GM06990 (cell line): ENCODE data around the gene FKBP15.
"Not testable (repeated sequence)": the region's sequence is repeated elsewhere in the genome, so short reads cannot be mapped to it uniquely, and the experiment has no call there.

Source experiments
- DNase-seq: peaks from one replicate; pipeline ENCODE4 v3.0.0-alpha.2; 2011; ENCODE audit not compliant: insufficient read length; ENCODE audit errors: extremely low read depth
- H3K27me3 ChIP-seq: replicated peaks from 2 replicates; pipeline ENCODE4 v1.6.0; 2011; ENCODE audit warnings: low read length; ENCODE audit not compliant: control insufficient read depth, insufficient read depth
- H3K36me3 ChIP-seq: 2 replicates; pipeline ENCODE4 v1.5.1; 2011; ENCODE audit warnings: low read length; ENCODE audit not compliant: control insufficient read depth, insufficient read depth
- H3K4me3 ChIP-seq: replicated peaks from 2 replicates; pipeline ENCODE4 v1.5.1; 2011; ENCODE audit warnings: low read depth, mild to moderate bottlenecking, control low read depth, low read length
- CTCF ChIP-seq: IDR thresholded peaks from 2 replicates; pipeline ENCODE4 v1.5.1; 2011; ENCODE audit warnings: low read length, control low read depth, mild to moderate bottlenecking, inconsistent platforms; ENCODE audit not compliant: insufficient read depth, poor library complexity, severe bottlenecking

The FKBP15 gene

DNA sequence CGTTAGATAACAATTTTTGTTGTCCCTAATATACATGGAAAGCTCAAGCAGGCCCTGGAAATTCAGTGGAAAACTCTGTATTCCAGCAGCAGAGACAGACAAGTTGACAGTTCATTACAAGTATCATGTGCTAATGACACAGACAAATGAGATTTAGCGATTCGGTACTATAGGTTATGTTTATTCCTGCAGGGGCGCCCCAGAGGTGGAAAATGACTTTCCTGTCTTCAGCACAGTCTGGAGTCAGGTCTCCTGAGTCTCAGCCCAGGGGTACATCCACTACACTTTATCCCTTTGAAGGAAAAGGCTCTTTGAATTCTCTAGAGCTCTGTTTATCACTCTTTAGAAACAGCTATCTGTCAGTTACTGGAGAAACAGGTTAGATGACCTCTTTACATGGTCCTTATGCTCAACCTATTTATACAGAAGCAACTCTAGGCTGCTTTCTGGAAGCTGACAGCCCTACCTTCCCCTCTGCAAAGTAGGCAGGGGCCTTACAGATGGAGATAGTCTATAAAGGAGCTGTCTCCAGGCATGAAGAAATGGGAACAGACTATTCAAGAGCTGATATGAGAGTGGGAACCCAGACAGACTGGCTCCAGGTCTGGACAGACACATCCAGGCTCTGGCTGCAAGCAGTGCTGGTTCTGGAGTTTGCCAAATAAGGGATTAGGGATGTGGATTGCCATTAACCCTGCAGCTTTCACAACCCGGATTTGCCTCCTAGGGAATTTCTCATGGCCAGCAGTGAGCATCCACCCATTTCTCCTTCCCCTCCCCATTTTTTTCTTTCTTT, 77.4 kb downstream of the FKBP15 start:
- no peaks in the 10 kb centered on the region for H3K36me3 ChIP-seq
- DNase-seq, result no peak
- TF ChIP-seq CTCF, result no peak
- H3K27me3 ChIP-seq, result no peaks in the 10 kb centered on the region; the same call in 1 of the 2 replicates
- H3K4me3 ChIP-seq, result no peak overlapping the region

- not testable (repeated sequence) for DNase-seq, H3K27me3 ChIP-seq, H3K36me3 ChIP-seq, H3K4me3 ChIP-seq
Measured at GRCh38 chr9:113140896-113141295, 80.2 kb downstream of the FKBP15 start.

- no peaks in the 10 kb centered on the region for H3K36me3 ChIP-seq
- DNase-seq, result no peak
- H3K4me3 ChIP-seq, result no peak overlapping the region
- TF ChIP-seq CTCF, result no peak
- no peaks in the 10 kb centered on the region for H3K27me3 ChIP-seq
Measured at GRCh38 chr9:113139953-113140352, 81.1 kb downstream of the FKBP15 start.

DNA sequence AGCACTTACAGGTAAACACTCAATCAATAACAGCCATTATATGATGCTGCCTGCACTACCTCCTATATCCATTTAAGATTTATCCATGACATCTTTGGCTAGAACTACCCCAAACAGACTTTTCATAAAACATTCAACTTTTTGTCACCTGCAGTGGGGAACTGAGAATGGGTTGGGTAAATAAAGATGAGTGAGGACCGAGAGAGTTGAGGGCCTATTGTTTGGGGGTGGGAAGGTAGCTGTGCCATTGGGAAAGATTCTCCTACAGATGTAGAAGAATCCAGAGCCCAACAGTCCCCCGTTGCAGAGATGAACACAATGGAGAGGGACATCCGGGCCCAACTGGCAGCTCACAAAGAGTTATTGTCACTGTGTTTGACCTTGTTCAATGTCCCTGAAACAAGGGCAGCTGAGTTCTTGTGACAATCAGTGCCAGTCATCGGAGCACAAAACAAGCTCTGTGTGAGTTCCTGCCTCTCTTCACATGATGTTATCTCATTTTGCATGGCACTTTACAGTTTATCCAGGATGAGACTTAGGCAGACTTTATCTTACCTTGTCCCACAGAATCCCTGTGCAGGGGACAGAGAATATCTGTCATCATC, 81.8 kb downstream of the FKBP15 start:
- H3K27me3 ChIP-seq, result no peaks in the 10 kb centered on the region
- no peak for TF ChIP-seq CTCF
- no peak for DNase-seq

GRCh38 chr9:113138760-113139159, 82.3 kb downstream of the FKBP15 start:
- Histone ChIP-seq H3K36me3 (no peaks in the 10 kb centered on the region), H3K4me3 (no peak overlapping the region), H3K27me3 (no peaks in the 10 kb centered on the region)
- TF ChIP-seq CTCF, result no peak
- DNase-seq, result no peak

More for the DNA sequence above, 81.8 kb downstream of the FKBP15 start:
- H3K36me3 ChIP-seq, result no peaks in the 10 kb centered on the region
- no peak overlapping the region for H3K4me3 ChIP-seq

- DNase-seq, result no peak
- no peak overlapping the region for H3K4me3 ChIP-seq
- H3K27me3 ChIP-seq, result no peaks in the 10 kb centered on the region
- no peak for TF ChIP-seq CTCF
- no peaks in the 10 kb centered on the region for H3K36me3 ChIP-seq
Measured at GRCh38 chr9:113137196-113138168, 83.6 kb downstream of the FKBP15 start.
